Measurements from ENCODE around the gene NAIF1.

GRCh38 chr9:128068386-128069205, 1.5 kb upstream of the NAIF1 start:
- no peak for TF ChIP-seq CTCF (IDR thresholded peaks at IDR 0.05)
- TF ChIP-seq REST (IDR thresholded peaks at IDR 0.05; ENCODE audit: insufficient read depth in 1 of 2, low read depth in 2 of 2, low read length in 1 of 2): no peak
- TF ChIP-seq SIN3A (IDR thresholded peaks at IDR 0.05; ENCODE audit: borderline replicate concordance, insufficient read depth, low read depth, low read length): no peak
